ENCODE data around the gene B3GALNT2. TPM values are rescaled to one million over a fixed set of nuclear protein-coding genes. Genes with fewer than 3 reads are reported as not detected.
"Not testable (repeated sequence)": the region's sequence is repeated elsewhere in the genome, so short reads cannot be mapped to it uniquely, and the experiment has no call there.

B3GALNT2 gene
- total RNA-seq, result 10 to 100 TPM; 21.7 to 46.2 (median 26.1) TPM

DNA sequence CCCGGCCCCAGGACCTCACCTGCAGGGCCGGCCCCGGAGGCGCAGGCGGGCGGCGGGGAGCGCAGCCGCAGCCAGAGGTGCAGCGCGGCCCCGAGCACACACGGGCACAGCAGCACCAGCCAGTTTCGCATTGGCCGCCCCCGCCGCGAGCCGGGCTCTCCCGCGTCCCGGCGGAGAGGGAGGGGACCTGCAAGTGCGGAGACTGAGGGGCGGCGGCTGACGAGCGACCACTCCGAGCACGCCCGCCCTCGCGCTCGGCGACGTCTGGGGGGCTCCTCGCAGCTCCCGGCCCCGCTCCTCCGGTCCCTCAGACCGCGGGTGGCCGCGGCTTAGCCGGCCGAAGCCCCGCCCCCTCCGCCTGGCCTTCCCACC, at the start of gene B3GALNT2:
Gene B3GALNT2, minus strand, starts transcription at position 331 of the 372 bp plus-strand sequence. Its CDS starts 200 bp downstream, at position 131.
- intact Hi-C loops (cut with DNase I; ENCODE audit: low total_unique reads), result no loop called here
- TF ChIP-seq POLR2A (IDR thresholded peaks at IDR 0.05), result no peak
- TF ChIP-seq, protein P1, sequence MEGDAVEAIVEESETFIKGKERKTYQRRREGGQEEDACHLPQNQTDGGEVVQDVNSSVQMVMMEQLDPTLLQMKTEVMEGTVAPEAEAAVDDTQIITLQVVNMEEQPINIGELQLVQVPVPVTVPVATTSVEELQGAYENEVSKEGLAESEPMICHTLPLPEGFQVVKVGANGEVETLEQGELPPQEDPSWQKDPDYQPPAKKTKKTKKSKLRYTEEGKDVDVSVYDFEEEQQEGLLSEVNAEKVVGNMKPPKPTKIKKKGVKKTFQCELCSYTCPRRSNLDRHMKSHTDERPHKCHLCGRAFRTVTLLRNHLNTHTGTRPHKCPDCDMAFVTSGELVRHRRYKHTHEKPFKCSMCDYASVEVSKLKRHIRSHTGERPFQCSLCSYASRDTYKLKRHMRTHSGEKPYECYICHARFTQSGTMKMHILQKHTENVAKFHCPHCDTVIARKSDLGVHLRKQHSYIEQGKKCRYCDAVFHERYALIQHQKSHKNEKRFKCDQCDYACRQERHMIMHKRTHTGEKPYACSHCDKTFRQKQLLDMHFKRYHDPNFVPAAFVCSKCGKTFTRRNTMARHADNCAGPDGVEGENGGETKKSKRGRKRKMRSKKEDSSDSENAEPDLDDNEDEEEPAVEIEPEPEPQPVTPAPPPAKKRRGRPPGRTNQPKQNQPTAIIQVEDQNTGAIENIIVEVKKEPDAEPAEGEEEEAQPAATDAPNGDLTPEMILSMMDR (IDR thresholded peaks at IDR 0.05), result no peak
- DNase-seq (ENCODE audit: low spot score in 2 of 2), result no peak
- WGBS, 2 donors, result 0 to 1% methylated on average over 15 to 19 of the region's 48 CpGs
- peak within 1 kb of the TSS; percentile 91 for H3K4me3 ChIP-seq (ENCODE audit: low read depth, poor library complexity, severe bottlenecking)

- whole genome bisulfite sequencing, 2 donors, result 64 to 69% methylated on average over 5 of the region's 5 CpGs
- peak in 1 of 2 donors; percentile 78 for DNase-seq (ENCODE audit: low spot score in 2 of 2)
- no peak overlapping the region for H3K4me3 ChIP-seq (ENCODE audit: low read depth, poor library complexity, severe bottlenecking)
- TF ChIP-seq, protein P1 (IDR thresholded peaks at IDR 0.05), result no peak
- TF ChIP-seq POLR2A (IDR thresholded peaks at IDR 0.05), result no peak
- intact Hi-C loops (cut with DNase I; ENCODE audit: low total_unique reads), result no loop called here
Measured at GRCh38 chr1:235553112-235553551, 48.9 kb upstream of the B3GALNT2 start.

DNA sequence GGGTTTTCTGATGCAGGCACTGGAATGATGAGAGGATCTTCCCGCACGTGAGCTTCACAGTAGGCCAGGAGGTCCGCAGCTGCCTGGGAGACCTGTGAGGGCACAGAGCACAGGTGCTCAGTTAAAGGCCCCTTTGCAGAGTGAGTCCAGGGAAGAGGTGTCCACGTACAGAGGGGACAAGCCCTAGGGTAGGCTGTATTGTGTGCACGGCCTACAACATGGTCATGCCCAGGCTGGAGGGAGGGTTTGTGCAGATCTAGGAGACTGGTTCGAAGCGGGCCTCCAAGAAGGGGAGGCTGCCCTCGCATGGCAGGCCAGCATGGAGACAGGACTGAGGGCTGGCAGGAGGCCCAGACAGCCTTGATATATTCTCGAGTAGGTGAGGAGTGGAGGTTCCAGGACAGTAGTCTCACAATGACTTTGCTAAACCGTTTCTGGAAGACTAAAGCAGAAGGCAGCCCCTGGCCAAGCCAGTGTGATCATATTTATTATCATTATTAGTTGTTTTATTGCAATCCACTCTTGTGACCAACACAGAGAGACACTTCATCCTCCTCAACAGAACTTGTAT, 48.0 kb upstream of the B3GALNT2 start:
- peak in 1 of 2 donors; percentile 70 for DNase-seq (ENCODE audit: low spot score in 2 of 2)
- intact Hi-C loops (cut with DNase I; ENCODE audit: low total_unique reads), result no loop called here
- TF ChIP-seq POLR2A (IDR thresholded peaks at IDR 0.05), result no peak
- TF ChIP-seq, protein P1 (IDR thresholded peaks at IDR 0.05), result no peak
- no peak overlapping the region for H3K4me3 ChIP-seq (ENCODE audit: low read depth, poor library complexity, severe bottlenecking)
- WGBS, 2 donors, result 82 to 88% methylated on average over 10 of the region's 10 CpGs

GRCh38 chr1:235549351-235550139, 45.3 kb upstream of the B3GALNT2 start:
- TF ChIP-seq, protein P1 (IDR thresholded peaks at IDR 0.05), result no peak
- no peak for TF ChIP-seq POLR2A (IDR thresholded peaks at IDR 0.05)
- no peak overlapping the region for H3K4me3 ChIP-seq (ENCODE audit: low read depth, poor library complexity, severe bottlenecking)
- no peak for DNase-seq (ENCODE audit: low spot score in 2 of 2)
- WGBS, 2 donors, result 68 to 69% methylated on average over 13 of the region's 13 CpGs
- intact Hi-C loops (cut with DNase I; ENCODE audit: low total_unique reads), result no loop called here

DNA sequence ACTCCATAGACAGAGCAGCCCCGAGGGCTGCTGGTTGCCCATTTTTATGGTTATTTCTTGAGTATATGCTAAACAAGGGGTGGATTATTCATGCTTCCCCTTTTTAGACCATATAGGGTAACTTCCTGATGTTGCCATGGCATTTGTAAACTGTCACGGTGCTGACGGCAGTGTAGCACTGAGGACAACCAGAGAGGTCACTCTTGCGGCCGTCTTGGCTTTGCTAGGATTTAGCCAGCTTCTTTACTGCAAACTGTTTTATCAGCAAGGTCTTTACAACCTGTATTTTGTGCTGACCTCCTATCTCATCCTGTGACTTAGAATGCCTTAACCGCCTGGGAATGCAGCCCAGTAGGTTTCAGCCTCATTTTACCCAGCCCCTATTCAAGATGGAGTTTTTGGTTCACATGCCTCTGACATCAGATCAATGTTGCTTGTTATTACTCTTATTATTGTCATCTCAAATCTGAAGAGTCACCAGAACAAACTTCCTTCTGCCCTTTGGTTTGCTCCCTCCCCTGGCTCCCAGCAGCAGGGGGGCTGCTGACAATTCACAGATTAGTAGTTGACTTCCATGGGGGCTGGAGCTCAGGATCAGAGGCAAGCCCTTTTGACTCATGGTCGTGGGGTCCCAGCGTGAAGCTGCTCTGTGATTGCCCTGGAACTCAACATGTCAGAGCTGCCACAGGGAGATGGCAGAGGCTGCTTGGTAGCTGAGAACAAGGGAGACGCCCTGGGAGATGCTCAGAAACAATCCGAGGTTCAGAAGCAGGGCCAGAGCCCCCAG, 42.3 kb upstream of the B3GALNT2 start:
- DNase-seq (ENCODE audit: low spot score in 2 of 2); intact Hi-C loops (cut with DNase I; ENCODE audit: low total_unique reads): not testable (repeated sequence)
- WGBS, 2 donors, result 54 to 58% methylated on average over 10 of the region's 10 CpGs

More for the DNA sequence above, 42.3 kb upstream of the B3GALNT2 start:
- not testable (repeated sequence) for H3K4me3 ChIP-seq (ENCODE audit: low read depth, poor library complexity, severe bottlenecking)
